Measurements from ENCODE around the gene FKBP1B. TPM values are rescaled to one million over a fixed set of nuclear protein-coding genes. Genes with fewer than 3 reads are reported as not detected.

FKBP1B gene
- total RNA-seq, 1 donor from 2014 or later, result 31.1 TPM

DNA sequence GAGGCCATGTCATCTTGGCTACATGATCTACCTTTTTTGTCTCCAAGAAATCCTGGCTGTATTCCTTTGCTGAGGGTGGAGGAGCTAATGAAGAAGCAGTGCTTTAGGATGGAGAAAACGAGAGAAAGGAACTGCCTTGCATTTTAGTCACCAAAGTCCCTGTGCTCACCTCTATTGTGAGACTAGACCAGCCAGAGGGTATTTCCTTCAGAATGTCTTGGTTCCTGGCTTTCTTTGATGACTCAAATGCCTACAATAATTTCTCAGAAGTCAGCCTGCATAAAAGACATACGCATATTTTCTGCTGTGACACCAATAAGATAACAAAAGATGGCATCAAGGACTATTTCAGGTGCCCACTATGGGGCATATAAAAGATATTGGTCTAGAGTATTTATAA lies 15.8 kb downstream of the FKBP1B start:
- H3K36me3 Mint-ChIP-seq (ENCODE audit: low read depth, unreplicated experiment), result peaks cover 15% of the 10 kb centered on the region
- H3K27me3 Mint-ChIP-seq (ENCODE audit: unreplicated experiment), result no peaks in the 10 kb centered on the region
- H3K9me3 Mint-ChIP-seq (ENCODE audit: unreplicated experiment), result no peaks in the 10 kb centered on the region
- no peak for DNase-seq (ENCODE audit: low spot score)
- peaks cover 17% of the 10 kb centered on the region for H3K4me1 Mint-ChIP-seq (ENCODE audit: unreplicated experiment)
- H3K4me3 Mint-ChIP-seq (ENCODE audit: unreplicated experiment), result no peak overlapping the region
- TF ChIP-seq, protein P1, sequence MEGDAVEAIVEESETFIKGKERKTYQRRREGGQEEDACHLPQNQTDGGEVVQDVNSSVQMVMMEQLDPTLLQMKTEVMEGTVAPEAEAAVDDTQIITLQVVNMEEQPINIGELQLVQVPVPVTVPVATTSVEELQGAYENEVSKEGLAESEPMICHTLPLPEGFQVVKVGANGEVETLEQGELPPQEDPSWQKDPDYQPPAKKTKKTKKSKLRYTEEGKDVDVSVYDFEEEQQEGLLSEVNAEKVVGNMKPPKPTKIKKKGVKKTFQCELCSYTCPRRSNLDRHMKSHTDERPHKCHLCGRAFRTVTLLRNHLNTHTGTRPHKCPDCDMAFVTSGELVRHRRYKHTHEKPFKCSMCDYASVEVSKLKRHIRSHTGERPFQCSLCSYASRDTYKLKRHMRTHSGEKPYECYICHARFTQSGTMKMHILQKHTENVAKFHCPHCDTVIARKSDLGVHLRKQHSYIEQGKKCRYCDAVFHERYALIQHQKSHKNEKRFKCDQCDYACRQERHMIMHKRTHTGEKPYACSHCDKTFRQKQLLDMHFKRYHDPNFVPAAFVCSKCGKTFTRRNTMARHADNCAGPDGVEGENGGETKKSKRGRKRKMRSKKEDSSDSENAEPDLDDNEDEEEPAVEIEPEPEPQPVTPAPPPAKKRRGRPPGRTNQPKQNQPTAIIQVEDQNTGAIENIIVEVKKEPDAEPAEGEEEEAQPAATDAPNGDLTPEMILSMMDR (IDR thresholded peaks at IDR 0.05; ENCODE audit: unreplicated experiment), result no peak
- no peak overlapping the region for H3K27ac Mint-ChIP-seq (ENCODE audit: unreplicated experiment)

- TF ChIP-seq, protein P1 (IDR thresholded peaks at IDR 0.05; ENCODE audit: unreplicated experiment), result no peak
- DNase-seq (ENCODE audit: low spot score), result no peak
- Mint-ChIP-seq H3K4me3 (ENCODE audit: unreplicated experiment) (no peak overlapping the region), H3K4me1 (ENCODE audit: unreplicated experiment) (peaks cover 25% of the 10 kb centered on the region), H3K27ac (ENCODE audit: unreplicated experiment) (no peak overlapping the region), H3K27me3 (ENCODE audit: unreplicated experiment) (peaks cover 8% of the 10 kb centered on the region), H3K36me3 (ENCODE audit: low read depth, unreplicated experiment) (peaks cover 20% of the 10 kb centered on the region), H3K9me3 (ENCODE audit: unreplicated experiment) (no peaks in the 10 kb centered on the region)
These were observed 22.7 kb downstream of the FKBP1B start for GRCh38 chr2:24072259-24072658.

DNA sequence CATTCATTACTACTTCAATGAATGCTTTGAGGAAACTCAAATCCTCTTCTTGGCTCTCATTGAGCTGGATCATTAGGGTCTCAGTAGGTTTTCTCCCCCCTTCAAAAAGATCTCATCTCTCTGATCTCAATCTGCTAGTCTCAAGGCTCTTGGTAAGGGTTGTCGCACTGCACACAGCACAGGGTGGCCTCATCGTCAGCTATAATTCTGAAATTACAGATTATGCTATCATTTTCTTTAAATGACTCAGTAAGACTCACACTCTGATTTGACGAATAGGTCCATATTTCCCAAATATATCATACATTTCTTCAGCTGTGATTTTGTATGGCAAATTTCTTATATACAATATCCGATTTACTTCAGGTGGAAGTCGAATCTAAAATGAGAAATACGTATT lies 24.3 kb downstream of the FKBP1B start:
- TF ChIP-seq, protein P1 (IDR thresholded peaks at IDR 0.05; ENCODE audit: unreplicated experiment), result no peak
- peaks cover 33% of the 10 kb centered on the region for H3K4me1 Mint-ChIP-seq (ENCODE audit: unreplicated experiment)
- no peak overlapping the region for H3K4me3 Mint-ChIP-seq (ENCODE audit: unreplicated experiment)
- DNase-seq (ENCODE audit: low spot score), result no peak
- H3K27ac Mint-ChIP-seq (ENCODE audit: unreplicated experiment), result no peak overlapping the region
- H3K27me3 Mint-ChIP-seq (ENCODE audit: unreplicated experiment), result peaks cover 8% of the 10 kb centered on the region
- peaks cover 24% of the 10 kb centered on the region for H3K36me3 Mint-ChIP-seq (ENCODE audit: low read depth, unreplicated experiment)
- no peaks in the 10 kb centered on the region for H3K9me3 Mint-ChIP-seq (ENCODE audit: unreplicated experiment)

GRCh38 chr2:24075259-24075658 lies 25.7 kb downstream of the FKBP1B start:
- no peak for DNase-seq (ENCODE audit: low spot score)
- TF ChIP-seq, protein P1 (IDR thresholded peaks at IDR 0.05; ENCODE audit: unreplicated experiment), result no peak
- H3K4me1 Mint-ChIP-seq (ENCODE audit: unreplicated experiment), result peaks cover 19% of the 10 kb centered on the region
- H3K9me3 Mint-ChIP-seq (ENCODE audit: unreplicated experiment), result no peaks in the 10 kb centered on the region
- H3K27me3 Mint-ChIP-seq (ENCODE audit: unreplicated experiment), result peaks cover 8% of the 10 kb centered on the region
- H3K27ac Mint-ChIP-seq (ENCODE audit: unreplicated experiment), result peak overlapping the region; percentile 76
- H3K4me3 Mint-ChIP-seq (ENCODE audit: unreplicated experiment), result peak overlapping the region; percentile 97
- peaks cover 21% of the 10 kb centered on the region for H3K36me3 Mint-ChIP-seq (ENCODE audit: low read depth, unreplicated experiment)

- DNase-seq (ENCODE audit: low spot score), result peak; percentile 82
- peak within 1 kb of the TSS; percentile 97 for H3K4me3 Mint-ChIP-seq (ENCODE audit: unreplicated experiment)
- peaks cover 26% of the 10 kb centered on the region for H3K36me3 Mint-ChIP-seq (ENCODE audit: low read depth, unreplicated experiment)
- no peaks in the 10 kb centered on the region for H3K9me3 Mint-ChIP-seq (ENCODE audit: unreplicated experiment)
- TF ChIP-seq, protein P1 (IDR thresholded peaks at IDR 0.05; ENCODE audit: unreplicated experiment), result no peak
- H3K4me1 Mint-ChIP-seq (ENCODE audit: unreplicated experiment), result peaks cover 19% of the 10 kb centered on the region
- peak within 1 kb of the TSS; percentile 98 for H3K27ac Mint-ChIP-seq (ENCODE audit: unreplicated experiment)
- peaks cover 8% of the 10 kb centered on the region for H3K27me3 Mint-ChIP-seq (ENCODE audit: unreplicated experiment)
These were observed 26.6 kb downstream of the FKBP1B start, which contains the start of gene SF3B6 for GRCh38 chr2:24075915-24076848. Gene SF3B6, minus strand, starts transcription at chr2:24076326. Its CDS starts 97 bp downstream, at chr2:24076229.

Measured in endothelial cell (in vitro differentiated cells).